GM18907 (cell line): ENCODE results near the gene SGSH.

ENCODE experiments used
- ATAC-seq: cut with Tn5 transposase; IDR thresholded peaks from one replicate; pipeline ENCODE4 v1.9.1; 2021; ENCODE audit warnings: mild to moderate bottlenecking, moderate library complexity; ENCODE audit not compliant: unreplicated experiment

The SGSH gene

GRCh38 chr17:80187090-80187489, 33.0 kb downstream of the SGSH start:
- no peak for ATAC-seq

GRCh38 chr17:80185968-80186367, 34.2 kb downstream of the SGSH start:
- ATAC-seq: no peak

DNA sequence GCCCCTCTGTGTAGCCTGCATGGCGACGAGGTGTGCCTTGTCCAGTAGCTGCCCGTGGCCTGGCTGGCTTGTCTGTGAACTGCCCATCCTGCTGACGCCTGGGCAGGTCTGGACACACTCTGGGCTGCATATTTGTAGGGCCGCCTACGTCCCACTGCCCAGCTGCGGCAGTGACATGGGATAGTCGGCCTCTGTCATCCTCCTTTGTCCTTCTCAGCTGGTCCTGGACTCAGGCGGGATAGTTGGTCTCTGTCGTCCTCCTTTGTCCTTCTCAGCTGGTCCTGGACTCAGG, 35.8 kb downstream of the SGSH start:
- no peak for ATAC-seq

DNA sequence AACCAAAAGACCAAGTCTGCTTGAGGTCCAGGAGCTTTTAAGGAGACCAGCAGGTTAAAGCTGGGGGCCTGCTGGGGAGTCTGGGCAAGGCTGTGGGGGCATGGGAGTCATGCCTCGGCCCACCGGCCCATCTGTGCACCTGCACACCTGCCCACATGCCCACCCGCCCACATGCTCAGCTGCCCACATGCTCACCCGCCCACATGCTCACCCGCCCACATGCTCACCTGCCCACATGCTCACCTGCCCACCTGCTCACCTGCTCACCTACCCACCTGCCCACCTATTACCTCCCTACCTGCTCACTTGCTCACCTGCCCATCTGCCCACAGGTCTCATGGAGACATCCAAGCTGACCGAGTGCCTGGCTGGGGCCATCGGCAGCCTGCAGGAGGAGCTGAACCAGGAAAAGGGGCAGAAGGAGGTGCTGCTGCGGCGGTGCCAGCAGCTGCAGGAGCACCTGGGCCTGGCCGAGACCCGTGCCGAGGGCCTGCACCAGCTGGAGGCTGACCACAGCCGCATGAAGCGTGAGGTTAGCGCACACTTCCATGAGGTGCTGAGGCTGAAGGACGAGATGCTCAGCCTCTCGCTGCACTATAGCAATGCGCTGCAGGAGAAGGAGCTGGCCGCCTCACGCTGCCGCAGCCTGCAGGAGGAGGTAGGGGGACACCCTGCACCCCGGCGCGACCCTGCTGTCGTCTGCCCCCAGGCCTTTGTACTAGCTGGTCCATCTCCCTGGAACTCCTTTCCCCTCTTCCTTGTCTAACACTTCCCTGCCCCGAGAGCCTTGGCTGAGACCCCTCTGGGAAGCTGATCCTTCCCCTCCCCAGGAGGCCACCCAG, 36.3 kb downstream of the SGSH start:
- ATAC-seq: no peak

GRCh38 chr17:80182845-80183223, 37.3 kb downstream of the SGSH start:
- ATAC-seq: no peak

DNA sequence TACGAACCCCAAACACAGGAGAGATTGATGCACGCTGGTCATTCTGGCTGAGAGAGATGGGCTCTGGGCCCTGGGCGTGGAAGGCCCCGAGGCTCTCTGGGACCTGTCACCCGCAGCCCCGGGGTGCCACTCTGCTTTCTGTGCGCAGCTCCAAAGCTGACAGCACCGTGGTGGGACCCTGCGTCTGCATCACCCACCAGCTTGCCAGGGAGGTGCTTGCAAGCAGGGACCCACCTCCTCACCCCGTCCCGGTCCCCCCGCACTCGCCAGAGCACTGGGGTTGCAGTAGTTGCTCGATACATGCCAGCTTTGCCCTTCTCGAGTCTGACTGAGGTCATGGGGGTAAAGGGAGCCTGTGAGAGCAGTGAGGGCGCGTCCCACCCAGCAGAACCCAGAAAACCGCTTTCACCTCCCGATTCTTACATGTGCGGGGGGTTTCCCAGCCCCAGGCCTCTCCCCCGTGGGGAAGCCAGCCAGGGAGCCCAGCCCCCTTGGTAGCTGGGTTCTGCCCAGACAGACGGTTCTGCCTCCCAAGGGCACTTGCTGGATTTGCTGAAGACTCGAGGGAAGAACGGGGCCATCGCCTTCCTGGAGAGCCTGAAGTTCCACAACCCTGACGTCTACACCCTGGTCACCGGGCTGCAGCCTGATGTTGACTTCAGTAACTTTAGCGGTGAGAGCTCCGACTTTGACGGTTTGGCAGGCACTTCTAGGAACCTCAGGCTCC, 37.9 kb downstream of the SGSH start:
- ATAC-seq: no peak

DNA sequence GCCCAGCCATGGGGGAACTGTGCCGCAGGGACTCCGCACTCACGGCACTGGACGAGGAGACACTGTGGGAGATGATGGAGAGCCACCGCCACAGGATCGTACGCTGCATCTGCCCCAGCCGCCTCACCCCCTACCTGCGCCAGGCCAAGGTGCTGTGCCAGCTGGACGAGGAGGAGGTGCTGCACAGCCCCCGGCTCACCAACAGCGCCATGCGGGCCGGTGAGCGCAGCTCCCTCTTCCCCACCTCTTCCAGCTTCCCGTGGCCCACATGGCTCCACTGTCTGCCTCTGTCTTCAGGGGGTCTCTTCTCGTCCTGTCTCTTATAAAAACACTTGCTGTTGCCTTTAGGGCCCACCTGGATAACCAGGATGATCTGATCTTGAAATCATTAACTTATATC, 38.7 kb downstream of the SGSH start:
- no peak for ATAC-seq

DNA sequence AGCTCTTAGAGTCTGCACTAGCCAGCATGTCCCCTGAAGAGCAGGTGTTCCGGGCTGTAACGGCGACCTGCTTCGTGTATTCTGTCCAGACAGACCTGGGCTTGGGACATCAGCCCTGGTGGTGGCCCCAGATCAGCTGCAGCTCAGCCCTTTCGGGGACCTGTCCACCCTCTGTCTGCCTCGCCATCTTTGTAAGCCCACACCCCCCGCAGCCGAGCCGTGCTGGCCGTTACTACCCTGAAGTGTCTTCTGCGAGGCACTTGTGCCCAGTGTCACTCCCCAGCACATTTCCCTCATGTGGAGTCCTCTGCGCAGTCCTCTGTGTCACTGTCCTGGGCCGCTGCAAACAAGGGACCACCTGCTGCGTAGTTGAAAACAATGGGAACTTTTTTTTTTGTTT, 39.9 kb downstream of the SGSH start:
- ATAC-seq: no peak

GRCh38 chr17:80177986-80178595, 42.0 kb downstream of the SGSH start:
- no peak for ATAC-seq

GRCh38 chr17:80176757-80177156, 43.4 kb downstream of the SGSH start:
- ATAC-seq: no peak

GRCh38 chr17:80173916-80174315, 46.2 kb downstream of the SGSH start:
- ATAC-seq: no peak

DNA sequence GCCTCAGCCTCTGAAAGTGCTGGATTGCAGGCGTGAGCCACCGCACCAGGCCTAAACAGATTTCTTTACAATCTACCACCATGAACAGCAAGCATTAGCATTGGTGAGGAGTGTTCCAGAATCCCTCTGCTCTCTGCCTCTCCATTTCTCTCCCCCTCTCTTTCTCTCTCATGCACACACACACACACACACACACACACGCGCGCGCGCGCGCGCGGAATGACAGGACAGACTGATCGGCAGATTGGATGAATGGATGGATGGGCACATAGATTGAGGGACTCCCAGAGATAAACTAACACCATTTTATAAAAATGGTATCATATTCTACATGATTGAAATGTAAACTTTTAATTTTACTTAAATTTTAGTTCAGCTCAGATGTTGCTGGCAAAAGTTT, 47.0 kb downstream of the SGSH start:
- ATAC-seq: no peak

DNA sequence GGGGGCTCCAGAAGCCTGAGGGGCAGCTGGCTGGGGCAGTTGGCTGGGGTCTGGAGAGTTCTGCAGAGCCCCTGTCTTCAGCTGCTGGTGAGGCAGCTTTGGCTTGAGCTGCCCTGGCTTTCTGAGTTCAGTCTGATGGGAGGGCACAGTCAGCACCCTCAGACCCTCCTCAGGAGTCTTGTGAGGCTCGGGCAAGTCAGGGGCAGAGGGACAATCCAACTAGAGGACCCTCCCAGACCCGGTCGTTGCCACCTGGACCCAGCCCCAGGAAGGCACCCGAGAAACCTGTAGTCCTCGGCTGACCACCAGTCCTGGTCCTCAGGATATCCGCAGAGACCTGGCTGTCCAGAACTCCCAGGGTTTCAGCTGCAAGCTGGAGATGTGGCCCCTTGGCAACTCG, 48.5 kb downstream of the SGSH start:
- no peak for ATAC-seq

GRCh38 chr17:80169784-80170500, 50.2 kb downstream of the SGSH start, which contains the start of gene CARD14:
CARD14 (plus strand) TSS chr17:80170030; CDS start chr17:80181439, 11,409 bp downstream.
- no peak for ATAC-seq

DNA sequence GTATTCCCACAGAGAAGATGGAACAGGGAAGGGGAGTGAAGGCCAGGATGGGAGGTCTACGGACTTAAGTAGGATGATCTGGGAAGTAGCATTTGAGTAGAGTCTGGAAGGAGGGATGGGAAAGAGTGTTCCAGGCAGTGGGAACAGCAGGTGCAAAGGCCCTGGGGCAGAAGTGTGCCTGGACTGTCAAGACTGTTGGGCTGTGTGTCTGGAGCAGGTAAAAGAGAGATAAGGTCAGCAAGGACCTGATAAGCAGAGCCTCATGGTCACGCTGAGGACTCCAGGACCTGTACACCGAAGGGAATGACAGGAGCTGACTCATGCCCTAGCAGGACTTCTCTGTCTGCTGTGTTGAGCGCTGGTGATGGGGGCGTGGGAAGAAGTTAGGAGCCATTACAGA, 51.0 kb downstream of the SGSH start:
- no peak for ATAC-seq

DNA sequence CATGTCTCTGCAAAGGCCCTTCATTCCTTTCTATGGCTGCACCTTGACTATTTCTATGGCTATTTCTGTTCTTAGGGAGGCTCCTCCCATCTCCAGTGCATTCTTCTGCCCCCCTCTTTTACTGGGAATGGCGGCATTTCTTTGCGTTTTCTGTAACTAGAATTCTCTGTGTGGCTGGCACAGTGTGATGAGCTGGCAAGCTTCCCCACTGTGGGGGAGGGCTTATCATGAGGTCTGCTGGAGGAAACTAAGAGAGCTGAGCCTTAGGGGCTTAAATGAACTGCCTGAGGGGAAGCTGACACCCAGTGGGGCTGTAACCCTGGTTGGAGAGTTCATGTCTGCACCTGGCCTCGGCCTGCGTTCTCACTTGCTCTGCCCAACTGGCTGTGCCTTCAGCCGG, 51.8 kb downstream of the SGSH start:
- no peak for ATAC-seq

DNA sequence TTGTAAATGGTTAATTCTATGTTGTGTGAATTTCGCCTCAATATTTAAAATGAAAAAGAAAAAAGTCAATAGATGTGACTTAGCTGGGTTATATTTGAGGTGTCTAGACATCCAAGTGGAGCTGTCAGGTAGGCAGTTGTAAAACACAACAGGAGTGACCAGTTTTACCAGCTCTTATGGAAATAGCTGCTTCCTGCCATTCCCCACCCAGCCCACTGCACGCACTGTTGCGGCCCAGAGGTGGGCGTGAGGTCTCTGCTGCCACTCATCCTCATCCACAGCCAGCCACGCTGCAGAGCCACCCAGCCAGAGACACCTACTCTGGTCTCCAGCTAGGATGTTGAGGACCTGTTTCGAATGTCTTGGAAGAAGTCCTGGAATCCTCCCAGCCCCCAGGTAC, 53.7 kb downstream of the SGSH start:
- no peak for ATAC-seq

- no peak for ATAC-seq
These were observed 55.9 kb downstream of the SGSH start for GRCh38 chr17:80164185-80164584.

DNA sequence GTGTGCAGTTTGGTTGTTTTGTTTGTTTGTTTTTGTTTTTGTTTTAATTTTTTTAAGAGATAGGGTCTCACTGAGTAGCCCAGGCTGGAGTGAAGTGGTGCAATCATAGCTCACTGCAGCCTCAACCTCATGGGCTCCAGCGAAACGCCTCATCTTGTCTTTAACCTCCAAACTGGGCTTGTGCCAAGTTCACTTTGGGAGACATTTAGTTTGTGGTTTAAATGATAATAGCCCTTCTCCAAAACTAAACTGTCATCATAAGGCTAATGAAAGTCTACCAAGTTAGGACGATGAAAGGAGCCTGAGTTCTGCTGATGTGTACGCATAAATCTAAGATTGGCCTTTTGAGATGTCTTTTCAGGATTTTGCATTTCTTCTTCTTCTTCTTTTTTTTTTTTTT, 56.8 kb downstream of the SGSH start:
- no peak for ATAC-seq

DNA sequence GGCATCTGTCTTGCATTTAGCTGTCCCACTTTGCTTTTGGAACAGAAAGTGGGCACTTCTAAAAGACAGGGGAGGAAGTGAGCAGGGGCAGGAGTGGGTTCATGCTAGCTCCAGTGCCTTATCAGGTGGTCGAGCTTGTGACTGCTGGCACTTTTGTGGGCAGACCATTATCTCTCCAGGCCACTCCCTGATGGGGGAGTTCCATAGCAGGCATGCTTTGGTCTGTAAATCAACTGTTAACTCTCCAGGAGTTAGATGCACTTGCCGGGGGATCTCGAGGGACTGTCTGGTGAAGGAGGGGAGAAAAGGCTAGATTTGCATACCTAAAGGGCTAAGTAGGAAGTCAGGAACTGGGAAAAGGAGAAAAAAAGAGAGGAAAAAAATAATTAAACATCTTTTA, 59.6 kb downstream of the SGSH start:
- ATAC-seq: no peak
